HG02943 (cell line): ENCODE measurements around the gene VPS37B.
A peak's percentile ranks its signal among the peaks of the same experiment; 100 is the strongest.
"Not testable (repeated sequence)": the region's sequence is repeated elsewhere in the genome, so short reads cannot be mapped to it uniquely, and the experiment has no call there.

Experiments
- ATAC-seq: cut with Tn5 transposase; IDR thresholded peaks from one replicate; pipeline ENCODE4 v1.9.1; 2021; ENCODE audit warnings: mild to moderate bottlenecking, low read depth, moderate library complexity; ENCODE audit not compliant: unreplicated experiment

The VPS37B gene

DNA sequence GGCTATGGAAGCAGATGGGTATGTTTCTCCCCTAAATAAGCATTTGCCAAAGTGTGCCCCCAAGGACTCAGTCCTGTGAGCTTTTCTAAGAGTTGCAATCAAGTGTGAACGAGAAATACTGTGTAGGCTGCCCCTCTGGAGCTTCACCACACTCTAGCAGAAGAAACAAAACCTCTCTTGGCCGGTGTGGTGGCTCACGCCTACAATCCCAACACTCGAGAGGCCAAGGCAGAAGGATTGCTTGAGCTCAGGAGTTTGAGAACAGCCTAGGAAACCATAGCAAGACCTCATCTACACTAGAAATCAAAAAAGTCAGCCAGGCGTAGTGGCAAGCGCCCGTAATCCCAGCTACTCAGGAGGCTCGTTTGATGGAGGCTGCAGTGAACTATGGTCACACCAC, 9.8 kb downstream of the VPS37B start:
- ATAC-seq, result no peak

- no peak for ATAC-seq
Measured at GRCh38 chr12:122884860-122885259, 11.1 kb downstream of the VPS37B start.

DNA sequence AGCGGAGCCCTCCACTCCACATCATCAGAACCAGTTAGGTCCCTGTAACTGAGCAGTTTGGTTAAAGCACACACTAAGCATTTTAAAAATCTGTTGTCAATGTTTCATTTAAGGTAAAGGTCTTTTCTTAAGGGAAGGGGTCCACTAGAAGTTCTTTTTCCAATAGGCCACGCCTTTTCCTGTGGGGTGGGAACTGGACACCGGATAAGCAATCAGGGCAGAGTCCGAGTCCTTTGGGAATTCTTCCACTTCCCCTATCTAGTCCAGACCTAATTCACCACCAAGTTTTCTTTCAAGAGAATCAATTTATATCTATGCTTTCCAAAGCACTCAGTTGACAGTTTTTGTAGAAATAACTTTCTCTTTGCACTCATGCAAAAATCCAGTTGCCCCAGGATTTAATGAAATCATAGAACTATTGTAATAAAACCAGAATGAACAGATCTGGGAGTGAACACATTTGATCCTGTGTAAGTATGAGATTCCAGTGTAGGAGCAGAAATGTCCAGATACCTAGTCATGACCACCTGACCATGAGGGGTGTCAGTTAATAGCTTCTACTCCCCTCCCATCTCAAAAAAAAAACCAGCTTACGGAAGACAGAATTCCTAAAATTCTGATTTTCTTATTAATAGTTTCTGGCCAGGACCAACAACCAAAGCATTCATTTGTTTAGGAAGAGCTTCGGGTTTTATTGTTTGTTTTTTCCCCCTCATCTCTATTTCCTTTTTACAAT, 11.7 kb downstream of the VPS37B start:
- ATAC-seq, result no peak

- ATAC-seq, result no peak
Measured at GRCh38 chr12:122882908-122883558, 12.9 kb downstream of the VPS37B start.

- no peak for ATAC-seq
Measured at GRCh38 chr12:122880668-122881067, 15.3 kb downstream of the VPS37B start.

- ATAC-seq, result no peak
Measured at GRCh38 chr12:122880155-122880667, 15.7 kb downstream of the VPS37B start.

- no peak for ATAC-seq
Measured at GRCh38 chr12:122878780-122879612, 16.9 kb downstream of the VPS37B start.

GRCh38 chr12:122876731-122877130, 19.2 kb downstream of the VPS37B start:
- no peak for ATAC-seq

- ATAC-seq, result not testable (repeated sequence)
Measured at GRCh38 chr12:122876281-122876680, 19.6 kb downstream of the VPS37B start.

DNA sequence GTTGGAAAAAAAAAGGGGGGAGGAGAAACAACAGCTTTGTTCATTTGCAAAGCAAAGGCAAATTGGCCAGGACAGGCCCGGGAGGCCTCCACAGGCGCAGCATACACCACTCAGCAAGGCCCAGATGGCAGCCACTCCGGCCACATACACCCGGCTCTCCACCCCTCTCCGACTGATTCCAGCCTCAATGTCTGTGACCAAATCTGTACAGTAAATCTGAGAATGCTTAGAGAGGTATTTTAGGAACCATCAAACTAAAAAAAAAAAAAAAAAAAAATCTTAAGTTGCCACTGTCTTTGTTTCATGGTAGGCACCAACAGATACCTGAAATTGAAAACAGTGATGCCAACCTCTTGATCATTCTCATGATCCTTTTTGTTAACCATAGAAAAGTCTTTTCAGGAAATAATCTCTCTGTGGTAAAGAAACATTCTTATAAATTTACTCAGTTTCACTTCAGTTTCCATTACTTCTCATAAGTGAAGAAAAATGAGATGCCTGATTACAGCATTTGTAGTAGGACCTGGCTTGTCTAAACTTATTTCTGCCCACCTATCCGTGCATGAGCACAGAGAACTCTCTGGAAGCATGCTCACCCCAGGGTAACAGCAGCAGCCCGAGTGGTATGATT, 20.2 kb downstream of the VPS37B start:
- peak; percentile 53 for ATAC-seq

DNA sequence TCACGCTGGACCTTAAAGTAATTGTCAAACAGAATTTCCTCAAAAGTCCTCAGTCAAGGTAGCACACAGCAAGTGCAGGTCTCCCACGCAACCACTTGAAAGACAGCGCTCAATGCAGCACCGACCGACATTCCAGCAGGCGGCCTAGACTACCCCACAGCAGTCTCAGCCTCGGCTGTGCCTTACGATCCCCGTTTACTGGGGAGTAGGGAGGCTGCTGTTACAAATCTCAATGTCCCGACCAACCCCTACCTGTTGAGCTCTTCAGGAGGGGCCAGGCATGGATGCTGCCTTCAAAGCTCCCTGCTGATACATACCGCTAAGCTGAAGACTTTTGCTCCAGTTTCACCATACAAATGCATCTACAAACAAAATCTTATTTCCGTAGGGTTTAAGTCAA, 21.8 kb downstream of the VPS37B start:
- ATAC-seq, result no peak

DNA sequence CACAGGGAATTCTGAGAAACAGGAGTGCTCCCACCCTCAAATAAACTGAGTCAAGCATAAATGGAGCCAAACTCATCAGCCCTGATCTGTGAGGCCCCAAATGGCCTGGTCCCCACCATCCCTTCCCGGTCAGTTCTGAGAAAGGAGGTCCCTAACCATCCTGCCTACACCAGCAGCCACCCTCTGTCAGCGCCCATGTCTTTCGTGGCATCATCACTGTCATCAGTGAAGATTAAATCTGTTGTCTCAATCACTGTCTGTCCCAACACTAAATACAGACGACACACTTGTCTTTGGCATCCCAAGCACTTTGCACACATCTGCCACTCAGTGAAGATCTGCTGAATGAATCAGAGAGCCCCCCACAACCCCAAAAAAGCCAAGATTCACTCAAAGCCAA, 22.4 kb downstream of the VPS37B start:
- no peak for ATAC-seq

DNA sequence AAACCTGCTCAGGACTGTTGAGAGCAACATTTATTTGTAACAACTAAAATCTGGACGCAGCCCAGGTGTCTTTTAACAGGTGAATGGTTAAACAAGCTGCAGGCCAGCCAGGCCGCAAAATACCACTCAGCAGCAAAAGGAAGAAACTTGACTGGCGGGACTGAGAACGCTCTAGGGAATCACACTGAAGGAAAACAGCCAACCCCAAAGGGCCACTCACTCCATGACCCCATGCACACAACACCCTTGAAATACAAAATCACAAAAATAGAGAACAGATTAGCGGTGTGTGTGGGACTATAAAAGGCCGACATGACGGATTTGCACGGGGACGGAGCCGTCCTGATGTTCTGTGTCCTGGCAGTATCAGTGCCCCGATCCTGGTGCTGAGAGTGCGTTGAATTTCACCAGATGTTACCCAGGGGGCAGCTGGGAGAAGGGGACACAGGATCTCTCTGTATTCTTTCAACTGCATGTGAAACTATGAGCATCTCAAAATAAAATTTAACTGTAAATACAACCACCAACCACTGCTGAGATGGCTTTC, 23.0 kb downstream of the VPS37B start:
- ATAC-seq, result no peak

GRCh38 chr12:122871851-122872780, 23.8 kb downstream of the VPS37B start:
- ATAC-seq, result no peak

DNA sequence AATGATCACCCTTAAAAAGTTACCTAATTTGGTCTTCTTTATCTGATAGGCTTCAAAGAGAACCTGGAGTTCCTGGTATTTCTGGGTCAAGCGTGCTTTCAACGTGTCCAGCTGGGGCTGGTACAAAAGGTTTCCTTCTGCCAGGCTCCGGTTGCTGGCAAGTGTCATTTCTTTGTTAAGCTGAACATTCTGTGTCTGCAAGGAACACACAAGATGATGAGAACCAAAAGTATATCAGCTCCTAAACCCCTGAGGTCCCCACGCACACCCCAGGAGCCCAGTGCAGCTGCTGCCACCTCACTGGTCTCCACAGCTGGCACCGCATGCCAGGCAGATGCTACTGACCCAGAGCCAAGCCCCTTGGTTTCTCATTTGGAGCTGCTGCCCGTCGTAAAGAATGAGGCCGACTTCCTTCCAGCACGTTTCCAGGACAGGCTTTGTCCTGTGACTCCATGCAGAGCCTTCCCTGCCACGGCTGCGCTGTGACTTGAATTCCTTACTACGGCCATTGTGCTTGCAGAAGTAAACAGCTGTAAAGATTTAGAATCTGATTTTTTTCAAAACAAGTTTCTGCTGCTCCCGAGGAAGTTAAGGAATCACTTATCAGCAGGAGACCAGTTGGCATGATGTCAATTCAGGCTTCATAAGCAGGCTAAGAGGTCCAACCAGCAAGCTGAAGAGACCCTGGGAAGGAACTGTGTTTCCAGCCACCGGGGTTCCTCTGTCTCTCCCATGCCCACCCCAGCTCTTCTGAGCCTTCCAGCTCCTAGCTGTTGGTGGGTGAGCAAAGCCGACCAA, 24.9 kb downstream of the VPS37B start:
- ATAC-seq, result no peak

DNA sequence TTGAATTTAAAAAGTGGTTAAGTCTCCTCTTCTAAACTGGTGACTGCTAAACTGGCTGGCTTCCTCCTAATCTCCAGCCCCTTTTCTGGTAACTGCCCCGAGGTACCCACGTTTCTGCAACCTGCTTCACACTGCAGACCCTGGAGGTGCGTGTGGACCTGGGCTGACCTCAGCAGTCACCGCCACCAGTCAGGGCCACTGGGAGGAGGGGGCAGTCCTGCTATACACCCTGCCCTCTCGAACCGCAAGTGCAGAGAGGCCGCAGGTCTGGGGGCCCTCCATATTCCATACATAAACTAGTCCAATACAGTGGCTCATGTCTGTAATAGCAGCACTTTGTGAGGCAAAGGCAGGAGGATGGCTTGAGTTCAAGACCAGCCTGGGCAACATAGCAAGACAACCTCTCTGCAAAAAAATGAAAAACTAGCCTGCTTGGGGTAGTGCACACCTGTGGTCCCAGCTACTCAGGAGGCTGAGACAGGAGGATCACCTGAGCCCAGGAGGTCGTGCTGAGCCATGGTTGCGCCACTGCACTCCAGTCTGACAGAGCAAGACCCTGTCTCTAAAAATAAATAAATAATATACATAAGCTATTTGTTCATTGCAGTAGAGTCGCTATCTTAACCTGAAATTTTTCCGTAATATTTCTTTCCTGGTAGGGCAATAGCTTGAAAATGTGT, 25.6 kb downstream of the VPS37B start:
- no peak for ATAC-seq

GRCh38 chr12:122869207-122869973, 26.5 kb downstream of the VPS37B start:
- ATAC-seq, result no peak
